Esophagus (tissue), 2 donors: ENCODE data around the gene ZNF619. TPM values are rescaled to one million over a fixed set of nuclear protein-coding genes. Genes with fewer than 3 reads are reported as not detected.
"Not testable (repeated sequence)": the region's sequence is repeated elsewhere in the genome, so short reads cannot be mapped to it uniquely, and the experiment has no call there.

Source experiments
- H3K27ac ChIP-seq, 2 donors: one replicate each; pipeline ENCODE4 v1.5.1; 2013; ENCODE audit warnings: low read depth in 2 of 2, mild to moderate bottlenecking in 2 of 2, inconsistent platforms in 1 of 2, low read length in 1 of 2, moderate library complexity in 1 of 2
- H3K27me3 ChIP-seq, 2 donors: one replicate each; pipeline ENCODE4 v1.6.1; 2013; ENCODE audit warnings: low read length in 2 of 2, control low read depth in 1 of 2, mild to moderate bottlenecking in 1 of 2; ENCODE audit not compliant: insufficient read depth in 2 of 2, control insufficient read depth in 1 of 2
- H3K36me3 ChIP-seq, 2 donors: one replicate each; pipeline ENCODE4 v1.6.1; 2013; ENCODE audit warnings: low read length in 1 of 2; ENCODE audit not compliant: control insufficient read depth in 2 of 2, insufficient read depth in 2 of 2
- H3K4me1 ChIP-seq, 2 donors: one replicate each; pipeline ENCODE4 v1.6.1; 2013; ENCODE audit warnings: low read length in 1 of 2; ENCODE audit not compliant: control insufficient read depth in 2 of 2, insufficient read depth in 2 of 2
- H3K4me3 ChIP-seq, 2 donors: one replicate each; pipeline ENCODE4 v1.5.1; 2013; ENCODE audit warnings: low read length in 2 of 2, mild to moderate bottlenecking in 2 of 2, low read depth in 1 of 2, moderate library complexity in 1 of 2
- H3K9me3 ChIP-seq, 2 donors: one replicate each; pipeline ENCODE4 v1.6.1; 2013; ENCODE audit warnings: mild to moderate bottlenecking in 2 of 2, low read depth in 1 of 2, low read length in 1 of 2, moderate library complexity in 1 of 2; ENCODE audit not compliant: control insufficient read depth in 2 of 2, insufficient read depth in 1 of 2
- WGBS, 2 donors: extraction: QIAGEN DNeasy Blood & Tissue Kit; methylation state at CpG; one replicate each; pipeline ENCODE4 v1.1.7; 2013; 5-methylcytosine and 5-hydroxymethylcytosine counted together
- polyA plus RNA-seq, 2 donors: library from polyadenylated mRNA; stranded (reverse); fragments of 200-250 nt; gene quantifications; one replicate each; pipeline ENCODE4 v1.2.3, GENCODE V29; 2013
- donor health status: healthy with polysubstance abuse.
- donor health status: Bipolar disorder and iron deficiency.

Gene ZNF619
- polyA plus RNA-seq, 2 donors: 0.84 to 1.1 TPM

DNA sequence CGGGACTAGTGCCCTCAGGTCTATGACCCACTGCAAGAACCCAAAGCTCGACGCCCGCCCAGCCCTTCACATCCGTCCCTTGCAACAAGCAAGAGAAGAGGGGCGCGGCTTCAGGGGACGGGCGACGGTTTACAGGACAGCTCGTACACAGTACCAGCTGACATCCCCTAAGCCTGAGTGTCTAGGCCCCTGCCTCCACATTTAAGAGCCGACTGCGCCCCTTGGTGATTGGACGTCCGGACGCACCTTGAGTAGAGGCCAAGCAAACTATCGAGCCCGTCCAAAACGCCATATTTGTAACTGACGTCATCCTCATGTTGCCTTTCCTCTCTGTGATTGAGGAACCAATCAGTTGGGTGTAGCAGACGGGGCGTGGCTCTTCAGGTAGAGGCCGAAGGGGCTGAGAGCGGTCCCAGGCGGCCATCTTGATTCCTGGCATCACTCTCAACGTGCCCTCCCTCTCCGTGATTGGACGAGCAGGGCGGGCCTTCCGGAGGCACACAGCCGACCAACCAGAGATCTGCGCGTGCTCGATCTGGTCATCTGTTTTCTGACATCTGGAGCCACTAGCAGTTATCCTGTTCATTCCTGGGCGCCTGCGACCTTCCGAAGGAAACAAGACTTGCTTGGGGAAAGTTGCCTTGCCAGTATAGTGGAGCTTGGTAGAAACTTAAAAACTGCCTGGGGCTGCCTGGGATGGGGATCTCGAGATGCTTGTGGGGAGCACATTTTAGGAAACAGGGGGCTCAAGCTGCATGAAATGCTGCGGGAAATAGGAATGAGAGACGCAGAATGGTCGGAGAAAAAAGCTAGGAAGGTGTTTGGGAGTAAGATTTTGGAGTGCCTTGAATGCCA is 23.8 kb upstream of the ZNF619 start:
- Histone ChIP-seq H3K4me1 (peaks cover 0 to 3% of the 10 kb centered on the region in 2 donors), H3K9me3 (no peaks in the 10 kb centered on the region), H3K36me3 (no peaks in the 10 kb centered on the region), H3K27me3 (no peaks in the 10 kb centered on the region), H3K27ac (peak overlapping the region; percentile 94 to 100), H3K4me3 (peak overlapping the region; percentile 69 to 86)
- WGBS, 2 donors: 0% methylated on average over 41 of the region's 41 CpGs

DNA sequence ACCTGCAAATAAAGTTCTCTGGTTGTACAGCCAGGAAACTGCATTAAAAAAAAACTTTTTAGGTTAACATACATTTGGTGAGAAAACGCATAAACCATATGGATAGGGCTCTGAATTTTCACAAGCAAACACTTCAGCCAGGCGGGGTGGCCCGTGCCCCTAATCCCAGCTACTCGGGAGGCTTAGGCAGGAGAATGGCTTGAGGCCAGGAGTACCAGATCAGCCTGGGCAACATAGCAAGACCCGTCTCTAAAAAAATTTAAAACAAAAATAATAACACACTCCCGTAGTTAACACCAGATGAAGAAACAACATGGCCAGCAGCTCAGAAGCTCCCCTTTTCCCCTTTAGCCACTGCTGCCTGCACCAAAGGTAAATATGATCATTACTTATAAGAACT is 23.0 kb upstream of the ZNF619 start:
- peak overlapping the region in 1 of 2 donors; percentile 94 for H3K27ac ChIP-seq
- H3K36me3 ChIP-seq: peaks cover 2 to 5% of the 10 kb centered on the region in 2 donors
- no peaks in the 10 kb centered on the region for H3K9me3 ChIP-seq
- WGBS, 2 donors: 32 to 35% methylated on average over 6 of the region's 6 CpGs
- no peaks in the 10 kb centered on the region for H3K27me3 ChIP-seq
- peak overlapping the region in 1 of 2 donors; percentile 69 for H3K4me3 ChIP-seq
- H3K4me1 ChIP-seq: peaks cover 2 to 3% of the 10 kb centered on the region in 2 donors

DNA sequence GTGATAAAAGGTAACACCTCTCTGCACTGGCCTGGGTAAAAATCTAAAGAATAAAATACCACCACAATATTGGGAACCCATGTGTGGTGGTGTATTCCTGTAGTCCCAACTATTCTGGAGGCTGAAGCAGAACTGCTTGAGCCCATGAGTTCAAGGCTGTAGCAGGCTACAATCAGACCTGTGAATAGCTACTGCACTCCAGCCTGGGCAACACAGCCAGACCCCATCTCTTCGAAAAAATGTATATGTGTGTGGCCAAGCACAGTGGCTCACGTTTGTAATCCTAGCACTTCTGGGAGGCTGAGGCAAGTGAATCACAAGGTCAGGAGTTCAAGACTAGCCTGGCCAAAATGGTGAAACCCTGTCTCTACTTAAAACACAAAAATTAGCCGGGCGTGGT is 21.6 kb upstream of the ZNF619 start:
- no peaks in the 10 kb centered on the region for H3K27me3 ChIP-seq
- peaks cover 2 to 6% of the 10 kb centered on the region in 2 donors for H3K4me1 ChIP-seq
- WGBS, 2 donors: 89 to 90% methylated on average over 4 of the region's 4 CpGs
- H3K27ac ChIP-seq: no peak overlapping the region
- no peaks in the 10 kb centered on the region for H3K9me3 ChIP-seq
- peaks cover 2 to 6% of the 10 kb centered on the region in 2 donors for H3K36me3 ChIP-seq
- H3K4me3 ChIP-seq: no peak overlapping the region

DNA sequence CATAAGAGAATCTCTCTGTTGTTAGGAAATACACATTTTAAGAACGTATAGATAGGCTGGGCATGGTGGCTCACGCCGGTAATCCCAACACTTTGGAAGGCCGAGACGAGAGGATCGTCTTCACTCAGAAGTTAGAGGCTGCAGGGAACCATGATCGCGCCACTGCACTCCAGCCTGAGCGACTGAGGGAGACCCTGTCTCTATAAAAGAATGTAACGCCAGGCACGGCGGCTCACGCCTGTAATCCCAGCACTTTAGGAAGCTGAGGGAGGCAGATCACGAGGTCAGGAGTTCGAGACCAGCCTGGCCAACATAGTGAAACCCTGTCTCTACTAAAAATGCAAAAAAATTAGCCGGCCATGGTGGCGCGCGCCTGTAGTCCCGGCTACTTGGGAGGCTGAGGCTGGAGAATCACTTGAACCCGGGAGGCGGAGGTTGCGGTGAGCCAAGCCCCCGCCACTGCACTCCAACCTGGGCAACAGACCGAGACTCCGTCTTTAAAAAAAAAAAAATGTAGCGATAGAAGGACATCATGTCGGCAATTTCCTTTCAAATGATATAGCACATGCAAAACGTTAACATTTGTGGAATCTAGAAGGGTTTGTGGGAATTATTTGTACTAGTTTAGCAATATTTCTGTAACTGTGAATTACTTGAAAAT is 20.5 kb upstream of the ZNF619 start:
- Histone ChIP-seq H3K4me1 (peaks cover 2 to 6% of the 10 kb centered on the region in 2 donors), H3K36me3 (peaks cover 4 to 11% of the 10 kb centered on the region in 2 donors), H3K27me3 (no peaks in the 10 kb centered on the region), H3K4me3 (peak overlapping the region; percentile 49 to 85), H3K9me3 (no peaks in the 10 kb centered on the region), H3K27ac (peak overlapping the region in 1 of 2 donors; percentile 80)
- WGBS, 2 donors: 53 to 58% methylated on average over 29 of the region's 29 CpGs

DNA sequence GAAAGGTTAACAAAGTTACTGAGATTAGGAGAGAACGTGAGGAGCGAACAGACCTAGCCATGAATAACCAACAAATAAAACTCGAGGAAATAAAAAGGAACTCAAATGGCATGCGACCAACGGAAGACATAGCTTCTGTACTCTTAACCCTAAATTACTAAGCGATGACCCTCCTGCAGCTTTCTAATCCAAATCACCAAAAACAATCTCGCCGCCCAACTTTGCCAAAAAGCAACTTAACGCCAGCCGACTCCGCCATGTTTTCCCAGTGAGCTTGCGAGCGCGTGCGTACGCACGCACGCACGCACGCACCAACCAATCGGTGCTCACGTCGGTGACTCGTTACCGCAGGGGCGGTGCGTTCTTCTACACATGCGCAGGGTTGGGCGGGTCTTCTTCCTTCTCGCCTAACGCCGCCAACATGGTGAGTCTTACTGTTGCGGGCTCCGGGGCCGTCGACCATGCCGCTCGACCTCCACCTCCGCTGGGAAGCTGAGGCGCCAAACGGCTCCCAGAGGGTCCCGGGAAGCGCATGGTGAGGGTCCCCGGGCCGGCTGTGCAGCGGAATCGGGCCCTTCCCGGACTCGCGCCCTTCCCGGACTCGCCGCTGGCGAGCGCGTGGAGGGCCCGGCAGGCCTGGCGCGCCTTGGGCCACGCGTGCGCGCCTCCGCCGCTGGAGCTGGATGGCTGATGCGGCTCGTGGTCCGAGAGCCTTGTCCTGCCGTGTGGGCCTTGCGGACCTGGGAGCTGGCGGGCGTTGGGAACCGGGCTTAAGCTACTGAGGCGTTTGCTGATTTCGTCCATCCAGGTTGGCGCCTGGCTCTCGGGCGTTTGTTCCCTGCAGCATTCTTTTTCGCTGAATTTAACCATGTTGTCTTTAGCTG is 19.7 kb upstream of the ZNF619 start, which contains the start of gene RPL14:
Gene RPL14, plus strand, starts transcription at position 400 of the 884 bp plus-strand sequence. Its CDS starts 133 bp downstream, at position 533.
- peak within 1 kb of the TSS; percentile 88 to 94 for H3K27ac ChIP-seq
- no peaks in the 10 kb centered on the region for H3K27me3 ChIP-seq
- H3K36me3 ChIP-seq: peaks cover 10 to 11% of the 10 kb centered on the region in 2 donors
- peaks cover 2 to 6% of the 10 kb centered on the region in 2 donors for H3K4me1 ChIP-seq
- peak within 1 kb of the TSS; percentile 85 to 99 for H3K4me3 ChIP-seq
- 0% methylated on average over 79 of the region's 79 CpGs for WGBS, 2 donors
- H3K9me3 ChIP-seq: no peaks in the 10 kb centered on the region

DNA sequence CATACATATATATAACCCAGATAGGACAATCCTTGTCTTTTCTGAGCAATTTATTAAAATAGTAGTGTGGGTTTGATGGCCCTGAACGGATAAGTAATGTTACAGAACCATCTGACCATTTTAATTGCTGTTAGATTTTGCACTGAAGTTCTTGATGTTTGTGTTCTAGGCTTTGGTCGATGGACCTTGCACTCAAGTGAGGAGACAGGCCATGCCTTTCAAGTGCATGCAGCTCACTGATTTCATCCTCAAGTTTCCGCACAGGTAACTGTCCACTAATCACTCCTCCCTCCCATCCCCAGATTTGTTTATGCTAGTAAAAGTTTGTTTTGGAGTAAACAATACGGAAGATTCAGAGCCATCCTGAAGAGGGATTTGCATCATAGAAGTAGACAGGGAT is 18.4 kb upstream of the ZNF619 start:
- H3K4me1 ChIP-seq: peaks cover 2 to 6% of the 10 kb centered on the region in 2 donors
- 80 to 85% methylated on average over 4 of the region's 4 CpGs for WGBS, 2 donors
- peak overlapping the region in 1 of 2 donors; percentile 3 for H3K27ac ChIP-seq
- H3K9me3 ChIP-seq: no peaks in the 10 kb centered on the region
- H3K36me3 ChIP-seq: peaks cover 10 to 17% of the 10 kb centered on the region in 2 donors
- H3K4me3 ChIP-seq: peak overlapping the region in 1 of 2 donors; percentile 85
- no peaks in the 10 kb centered on the region for H3K27me3 ChIP-seq

DNA sequence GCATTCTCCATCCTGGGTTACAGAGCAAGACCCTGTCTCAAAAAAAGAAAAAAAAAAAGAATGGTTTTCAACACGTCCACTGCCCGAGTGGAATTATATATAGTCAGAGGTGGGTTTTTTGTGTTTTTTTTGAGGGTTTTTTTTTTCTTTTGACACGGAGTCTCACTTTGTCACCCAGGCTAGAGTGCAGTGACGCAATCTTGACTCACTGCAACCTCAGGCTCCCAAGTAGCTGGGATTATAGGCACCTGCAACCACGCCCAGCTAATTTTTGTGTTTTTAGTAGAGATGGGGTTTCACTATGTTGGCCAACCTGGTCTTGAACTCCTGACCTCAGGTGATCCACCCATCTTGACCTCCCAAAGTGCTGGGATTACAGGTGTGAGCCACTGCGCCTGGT is 16.4 kb upstream of the ZNF619 start:
- not testable (repeated sequence) for H3K27ac ChIP-seq, H3K9me3 ChIP-seq, H3K4me3 ChIP-seq, H3K4me1 ChIP-seq, H3K27me3 ChIP-seq
- peaks cover 10 to 20% of the 10 kb centered on the region in 2 donors for H3K36me3 ChIP-seq
- 69 to 78% methylated on average over 6 of the region's 6 CpGs for WGBS, 2 donors

DNA sequence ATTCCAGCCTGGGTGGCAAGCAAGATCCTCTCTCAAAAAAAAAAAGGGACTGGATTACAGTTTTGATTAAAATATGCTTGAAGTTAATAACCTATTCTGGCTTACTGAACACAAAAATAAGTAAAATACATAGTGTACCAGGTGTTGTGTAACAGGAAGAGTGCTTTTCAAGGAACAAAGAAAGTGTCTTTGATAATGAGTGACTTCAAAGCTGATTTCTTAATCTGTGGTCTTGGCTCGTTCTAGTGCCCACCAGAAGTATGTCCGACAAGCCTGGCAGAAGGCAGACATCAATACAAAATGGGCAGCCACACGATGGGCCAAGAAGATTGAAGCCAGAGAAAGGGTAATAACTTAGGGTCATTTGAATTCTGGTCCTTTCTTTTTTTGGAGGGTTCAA is 15.8 kb upstream of the ZNF619 start:
- H3K4me3 ChIP-seq: no peak overlapping the region
- no peaks in the 10 kb centered on the region for H3K9me3 ChIP-seq
- WGBS, 2 donors: 76 to 80% methylated on average over 3 of the region's 3 CpGs
- peaks cover 2 to 5% of the 10 kb centered on the region in 2 donors for H3K4me1 ChIP-seq
- no peaks in the 10 kb centered on the region for H3K27me3 ChIP-seq
- peaks cover 10 to 20% of the 10 kb centered on the region in 2 donors for H3K36me3 ChIP-seq
- no peak overlapping the region for H3K27ac ChIP-seq

DNA sequence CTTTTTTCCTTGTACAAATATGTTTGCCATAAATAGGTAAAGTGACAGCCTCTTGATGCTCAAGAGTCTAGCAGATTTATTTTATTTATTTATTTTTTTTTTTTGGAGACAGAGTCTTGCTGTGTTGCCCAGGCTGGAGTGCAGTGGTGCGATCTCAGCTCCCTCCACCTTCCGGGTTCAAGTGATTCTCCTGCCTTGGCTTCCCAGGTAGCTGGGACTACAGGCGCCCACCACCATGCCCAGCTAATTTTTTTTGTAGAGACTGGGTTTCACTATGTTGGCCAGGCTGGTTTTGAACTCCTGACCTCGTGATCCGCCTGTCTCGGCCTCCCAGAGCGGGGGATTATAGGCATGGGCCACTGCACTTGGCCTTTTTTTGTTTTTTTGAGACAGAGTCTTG is 14.1 kb upstream of the ZNF619 start:
- H3K9me3 ChIP-seq, H3K4me1 ChIP-seq, H3K27me3 ChIP-seq, H3K4me3 ChIP-seq, H3K27ac ChIP-seq: not testable (repeated sequence)
- WGBS, 2 donors: 96% methylated on average over 7 of the region's 7 CpGs
- H3K36me3 ChIP-seq: peaks cover 10 to 20% of the 10 kb centered on the region in 2 donors
